Pancreas (tissue), 10 donors: ENCODE results near the gene NSD2. TPM values are rescaled to one million over a fixed set of nuclear protein-coding genes. Genes with fewer than 3 reads are reported as not detected.
A peak's percentile ranks its signal among the peaks of the same experiment; 100 is the strongest.

Source experiments
- ATAC-seq, 4 donors: fragments of 200-7000 bp; cut with Tn5 transposase; one replicate each; pipeline versions ENCODE4 v1.8.0 to v1.9.1; 2020; ENCODE audit warnings: mild to moderate bottlenecking in 4 of 4, moderate library complexity in 4 of 4
- DNase-seq, 6 donors: peaks; one replicate each; pipeline ENCODE4 v3.0.0-alpha.2; 2020
- FAIRE-seq: peaks from 2 replicates; lab custom pipeline; 2012; peaks lifted over from hg19 to GRCh38; lab: Jason Lieb, UNC
- H3K27ac ChIP-seq, 4 donors: fragments of 200-600 bp; sonication (generic); 1 replicate in 3 of 4; 2 replicates in 1 of 4; pipeline versions ENCODE4 v1.5.0 to v1.8.0; 2020
- H3K27me3 ChIP-seq, 4 donors: fragments of 200-600 bp; one replicate each; pipeline ENCODE4 v1.8.0; 2021
- H3K36me3 ChIP-seq, 3 donors: fragments of 200-600 bp; sonication (generic) in 1 of 3; one replicate each; pipeline versions ENCODE4 v1.5.0 to v1.8.0; 2020 to 2021
- H3K4me1 ChIP-seq, 3 donors: fragments of 200-600 bp; one replicate each; pipeline ENCODE4 v1.8.0; 2021
- H3K4me3 ChIP-seq, 4 donors: fragments of 200-600 bp; sonication (generic) in 2 of 4; one replicate each; pipeline versions ENCODE4 v1.5.0 to v1.8.0; 2020 to 2021
- H3K9me3 ChIP-seq, 4 donors: fragments of 200-600 bp; one replicate each; pipeline ENCODE4 v1.8.0; 2021
- CTCF ChIP-seq, 4 donors: fragments of 200-600 bp; sonication (generic) in 3 of 4; IDR thresholded peaks; one replicate each; pipeline versions ENCODE4 v1.5.0 to v1.8.0; 2021; ENCODE audit warnings: antibody characterized with exemption in 4 of 4
- WGBS, 2 donors: extraction: QIAGEN DNeasy Blood & Tissue Kit; methylation state at CpG; one replicate each; pipeline ENCODE4 v1.1.7; 2013; 5-methylcytosine and 5-hydroxymethylcytosine counted together
- intact Hi-C, 3 donors: fragments of 100-400 bp; cut with DNase I; formaldehyde crosslinking; loops; one replicate each; pipeline versions ENCODE4 v1.11.1 to v1.14.2; 2022
- polyA plus RNA-seq, 2 donors: library from polyadenylated mRNA; stranded (reverse); fragments of 200-250 nt; gene quantifications; one replicate each; pipeline ENCODE4 v1.2.3, GENCODE V29; 2013
- total RNA-seq, 6 donors: library from RNA; stranded (reverse); fragmentation: NEBNext Ultra II Directional in 4 of 6; extraction: Animal tissue kit (Norgen Biotek cat#: 25700) in 4 of 6; gene quantifications; one replicate each; pipeline versions ENCODE4 v1.2.1 to v1.2.4, GENCODE V29; 2021 to 2023
- donor health status: healthy with polysubstance abuse.
- donor health status: DM: no; HTN: no; CAD: no; lungs with moderate emphysema.
- donor health status: DM: no; HTN: no; CAD: no.
- donor health status: control.
- donor health status: control.
- donor health status: Bipolar disorder and iron deficiency.
- donor health status: DM: yes; HTN: yes; CAD: no.
- donor health status: DM: no; HTN: no; CAD: no.
- donor health status: DM: no; HTN: no; CAD: no.
- donor health status: DM: yes; HTN: yes; CAD: no.

Gene NSD2
- total and polyA plus RNA-seq, 8 donors, result 11.7 to 36.6 (median 22.4) TPM

DNA sequence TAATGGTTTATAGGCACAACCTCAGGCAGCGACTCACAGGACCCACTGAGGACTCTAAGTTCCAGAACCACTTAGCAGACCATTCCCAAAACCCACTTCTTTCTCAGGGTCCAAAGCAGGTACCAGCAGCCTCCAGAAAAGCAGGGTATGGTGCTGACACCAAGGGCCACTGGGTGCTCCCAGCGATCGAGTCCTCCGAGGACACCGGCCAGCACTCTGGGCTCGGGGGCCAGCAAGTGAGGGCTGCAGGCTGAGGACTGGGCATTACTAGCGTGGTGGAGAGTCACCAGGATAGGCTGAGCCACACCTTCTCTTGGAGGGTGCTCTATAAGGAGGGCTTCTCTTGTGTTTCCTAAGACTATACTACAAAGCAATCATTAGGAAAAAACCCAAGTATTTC lies 34.5 kb upstream of the NSD2 start:
- Histone ChIP-seq H3K9me3 (no peaks in the 10 kb centered on the region), H3K27me3 (no peaks in the 10 kb centered on the region), H3K27ac (no peak overlapping the region), H3K4me3 (no peak overlapping the region), H3K4me1 (no peaks in the 10 kb centered on the region), H3K36me3 (peaks cover 3 to 46% (median 21%) of the 10 kb centered on the region in 3 donors)
- 95 to 97% methylated on average over 7 of the region's 7 CpGs for WGBS, 2 donors
- TF ChIP-seq CTCF (IDR thresholded peaks at IDR 0.05), result no peak
- no peak for FAIRE-seq
- no peak for DNase-seq
- ATAC-seq, result no peak
- intact Hi-C loops, result no loop called here

GRCh38 chr4:1837069-1837468 lies 34.1 kb upstream of the NSD2 start:
- no peak for FAIRE-seq

GRCh38 chr4:1839282-1839681 lies 31.9 kb upstream of the NSD2 start:
- no peak for FAIRE-seq
- no peak overlapping the region for H3K27ac ChIP-seq

More at GRCh38 chr4:1837069-1837468, 34.1 kb upstream of the NSD2 start:
- WGBS, 2 donors, result 94 to 96% methylated on average over 10 of the region's 10 CpGs
- Histone ChIP-seq H3K4me1 (no peaks in the 10 kb centered on the region), H3K27me3 (no peaks in the 10 kb centered on the region), H3K4me3 (no peak overlapping the region), H3K36me3 (peaks cover 3 to 46% (median 21%) of the 10 kb centered on the region in 3 donors), H3K27ac (no peak overlapping the region), H3K9me3 (no peaks in the 10 kb centered on the region)
- DNase-seq (no peak), ATAC-seq (no peak)
- no peak for TF ChIP-seq CTCF (IDR thresholded peaks at IDR 0.05)
- intact Hi-C loops, result no loop called here

DNA sequence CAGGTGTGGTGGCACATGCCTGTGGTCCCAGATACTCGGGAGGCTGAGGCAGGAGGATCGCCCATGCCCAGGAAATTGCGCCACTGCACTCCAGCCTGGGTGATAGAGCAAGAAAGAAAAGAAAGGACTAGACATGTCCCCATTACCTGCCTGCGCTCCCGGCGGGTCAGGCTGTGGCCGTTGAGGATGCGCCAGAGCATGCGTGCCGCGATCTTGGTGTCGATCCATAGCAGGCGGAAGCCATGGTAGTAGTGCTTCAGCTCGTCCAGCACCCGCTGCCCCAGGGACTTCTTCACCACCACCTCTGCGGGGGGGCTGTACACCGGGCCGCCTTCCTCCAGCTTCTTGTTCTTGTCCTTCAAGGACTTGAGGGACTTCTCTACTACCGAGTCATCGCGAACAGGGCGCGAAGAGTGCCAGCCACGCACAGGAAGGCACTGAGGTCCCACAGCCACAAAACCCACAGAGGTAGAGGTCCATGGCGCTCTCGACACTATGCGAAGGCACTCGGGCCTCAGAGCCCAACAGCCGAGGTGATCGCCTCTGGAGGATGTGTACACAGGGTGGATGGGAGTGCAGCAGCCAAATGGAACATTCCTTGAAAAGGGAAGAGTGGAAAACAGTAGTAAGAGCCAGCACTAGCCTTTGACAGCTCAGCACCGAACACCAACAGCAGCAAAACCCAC lies 29.8 kb upstream of the NSD2 start:
- Histone ChIP-seq H3K9me3 (no peaks in the 10 kb centered on the region), H3K4me3 (no peak overlapping the region), H3K27ac (no peak overlapping the region), H3K4me1 (no peaks in the 10 kb centered on the region), H3K27me3 (no peaks in the 10 kb centered on the region), H3K36me3 (peaks cover 0 to 22% (median 16%) of the 10 kb centered on the region in 3 donors)
- no peak for TF ChIP-seq CTCF (IDR thresholded peaks at IDR 0.05)
- ATAC-seq (no peak), DNase-seq (no peak), FAIRE-seq (no peak)
- 93 to 94% methylated on average over 31 of the region's 31 CpGs for WGBS, 2 donors
- intact Hi-C loops, result no loop called here

More at GRCh38 chr4:1839282-1839681, 31.9 kb upstream of the NSD2 start:
- H3K27me3 ChIP-seq, result no peaks in the 10 kb centered on the region
- no peak for DNase-seq
- H3K36me3 ChIP-seq, result peaks cover 3 to 34% (median 16%) of the 10 kb centered on the region in 3 donors
- peak in 1 of 4 donors; percentile 25 for ATAC-seq
- H3K9me3 ChIP-seq, result no peaks in the 10 kb centered on the region
- WGBS, 2 donors, result 86% methylated on average over 7 of the region's 7 CpGs
- H3K4me3 ChIP-seq, result no peak overlapping the region
- intact Hi-C loops, result no loop called here
- no peak for TF ChIP-seq CTCF (IDR thresholded peaks at IDR 0.05)
- no peaks in the 10 kb centered on the region for H3K4me1 ChIP-seq

DNA sequence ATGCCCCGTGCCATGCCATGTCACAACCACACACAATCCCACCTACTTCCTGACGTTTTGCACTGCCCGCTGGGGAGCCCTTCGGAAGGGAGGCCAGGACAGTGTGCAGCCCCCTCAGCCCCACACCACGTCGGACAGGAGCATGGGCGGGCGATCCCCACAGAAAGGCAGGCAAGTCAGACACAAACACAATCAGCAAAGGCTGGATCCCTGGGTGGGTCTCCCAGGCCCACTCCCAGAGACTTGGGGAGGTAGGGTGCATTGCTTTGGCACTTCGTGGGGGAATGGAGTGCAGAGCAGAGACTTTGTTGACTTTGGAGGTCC lies 29.3 kb upstream of the NSD2 start:
- H3K36me3 ChIP-seq, result peaks cover 0 to 22% (median 16%) of the 10 kb centered on the region in 3 donors
- intact Hi-C loops, result no loop called here
- no peak for ATAC-seq
- H3K9me3 ChIP-seq, result no peaks in the 10 kb centered on the region
- H3K27me3 ChIP-seq, result no peaks in the 10 kb centered on the region
- no peak for FAIRE-seq
- TF ChIP-seq CTCF (IDR thresholded peaks at IDR 0.05), result no peak
- no peaks in the 10 kb centered on the region for H3K4me1 ChIP-seq
- 88 to 90% methylated on average over 9 of the region's 9 CpGs for WGBS, 2 donors
- H3K27ac ChIP-seq, result no peak overlapping the region
- H3K4me3 ChIP-seq, result no peak overlapping the region
- DNase-seq, result no peak
